GM12891 (cell line): ENCODE measurements around the gene CWF19L2.

Experiments
- POLR2A ChIP-seq: IDR thresholded peaks from 2 replicates; pipeline ENCODE4 v1.6.1; 2011; ENCODE audit warnings: low read depth, low read length, control low read depth
- POU2F2 ChIP-seq: IDR thresholded peaks from 2 replicates; pipeline ENCODE4 v1.6.1; 2011; ENCODE audit warnings: low read depth, mild to moderate bottlenecking, control low read depth, low read length, moderate library complexity

- no peak for TF ChIP-seq POLR2A
- no peak for TF ChIP-seq POU2F2
Measured at GRCh38 chr11:107477820-107478219, 20.2 kb upstream of the CWF19L2 start.
